ENCODE measurements around the gene LTF.

The LTF gene

DNA sequence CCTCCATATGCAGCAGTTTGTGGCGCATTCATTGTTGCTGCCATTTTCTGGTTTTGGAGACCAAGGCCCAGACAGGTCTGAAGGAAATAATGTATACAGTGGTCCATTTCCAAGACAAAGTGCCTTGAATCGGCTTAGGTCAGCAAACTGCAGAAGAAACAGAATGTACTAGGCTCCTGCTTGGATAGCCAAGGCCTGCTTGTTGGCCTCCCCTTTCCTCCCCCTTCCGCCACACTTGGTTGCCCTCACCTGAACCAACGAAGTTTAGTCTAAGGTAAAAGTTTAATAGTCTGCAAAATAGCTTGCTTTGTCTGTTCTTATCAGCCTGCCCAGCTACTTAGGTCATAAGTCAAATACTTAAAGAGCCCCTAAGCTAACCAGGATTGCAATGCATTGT lies 21.1 kb upstream of the LTF start:
- H3K9me2 ChIP-seq (replicated peaks; ENCODE audit: insufficient read depth, low read length) = no peaks in the 10 kb centered on the region
- no peaks in the 10 kb centered on the region for H3F3A ChIP-seq (ENCODE audit: insufficient read depth, low read length)
- no peak for TF ChIP-seq EZH2 (optimal IDR thresholded peaks at IDR 0.05; ENCODE audit: low read depth, low read length)
- TF ChIP-seq, protein P1, sequence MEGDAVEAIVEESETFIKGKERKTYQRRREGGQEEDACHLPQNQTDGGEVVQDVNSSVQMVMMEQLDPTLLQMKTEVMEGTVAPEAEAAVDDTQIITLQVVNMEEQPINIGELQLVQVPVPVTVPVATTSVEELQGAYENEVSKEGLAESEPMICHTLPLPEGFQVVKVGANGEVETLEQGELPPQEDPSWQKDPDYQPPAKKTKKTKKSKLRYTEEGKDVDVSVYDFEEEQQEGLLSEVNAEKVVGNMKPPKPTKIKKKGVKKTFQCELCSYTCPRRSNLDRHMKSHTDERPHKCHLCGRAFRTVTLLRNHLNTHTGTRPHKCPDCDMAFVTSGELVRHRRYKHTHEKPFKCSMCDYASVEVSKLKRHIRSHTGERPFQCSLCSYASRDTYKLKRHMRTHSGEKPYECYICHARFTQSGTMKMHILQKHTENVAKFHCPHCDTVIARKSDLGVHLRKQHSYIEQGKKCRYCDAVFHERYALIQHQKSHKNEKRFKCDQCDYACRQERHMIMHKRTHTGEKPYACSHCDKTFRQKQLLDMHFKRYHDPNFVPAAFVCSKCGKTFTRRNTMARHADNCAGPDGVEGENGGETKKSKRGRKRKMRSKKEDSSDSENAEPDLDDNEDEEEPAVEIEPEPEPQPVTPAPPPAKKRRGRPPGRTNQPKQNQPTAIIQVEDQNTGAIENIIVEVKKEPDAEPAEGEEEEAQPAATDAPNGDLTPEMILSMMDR (IDR thresholded peaks at IDR 0.05; ENCODE audit: low read length) = no peak
- no peak for TF ChIP-seq EZH2phosphoT487 (IDR thresholded peaks at IDR 0.05; ENCODE audit: low read length)
- H3K4me3 ChIP-seq (ENCODE audit: low read length) = no peak overlapping the region
- H3K27ac ChIP-seq (ENCODE audit: low read length) = no peak overlapping the region
- H3K4me2 ChIP-seq (ENCODE audit: low read depth, low read length) = no peak overlapping the region
- H4K20me1 ChIP-seq (ENCODE audit: insufficient read depth, low read length) = no peaks in the 10 kb centered on the region
- no peak overlapping the region for H3K9ac ChIP-seq (ENCODE audit: low read length)
- no peak overlapping the region for H2AFZ ChIP-seq (ENCODE audit: low read length)
- no peaks in the 10 kb centered on the region for H3K79me2 ChIP-seq (ENCODE audit: low read length)
- no peak for DNase-seq
- no peaks in the 10 kb centered on the region for H3K9me3 ChIP-seq (replicated peaks; ENCODE audit: insufficient read depth, low read length)
- no peaks in the 10 kb centered on the region for H3K27me3 ChIP-seq (replicated peaks; ENCODE audit: insufficient read depth, low read length)
- peaks cover 9% of the 10 kb centered on the region for H3K4me1 ChIP-seq (ENCODE audit: low read length)
- H3K36me3 ChIP-seq (replicated peaks; ENCODE audit: insufficient read depth, low read length) = no peaks in the 10 kb centered on the region

DNA sequence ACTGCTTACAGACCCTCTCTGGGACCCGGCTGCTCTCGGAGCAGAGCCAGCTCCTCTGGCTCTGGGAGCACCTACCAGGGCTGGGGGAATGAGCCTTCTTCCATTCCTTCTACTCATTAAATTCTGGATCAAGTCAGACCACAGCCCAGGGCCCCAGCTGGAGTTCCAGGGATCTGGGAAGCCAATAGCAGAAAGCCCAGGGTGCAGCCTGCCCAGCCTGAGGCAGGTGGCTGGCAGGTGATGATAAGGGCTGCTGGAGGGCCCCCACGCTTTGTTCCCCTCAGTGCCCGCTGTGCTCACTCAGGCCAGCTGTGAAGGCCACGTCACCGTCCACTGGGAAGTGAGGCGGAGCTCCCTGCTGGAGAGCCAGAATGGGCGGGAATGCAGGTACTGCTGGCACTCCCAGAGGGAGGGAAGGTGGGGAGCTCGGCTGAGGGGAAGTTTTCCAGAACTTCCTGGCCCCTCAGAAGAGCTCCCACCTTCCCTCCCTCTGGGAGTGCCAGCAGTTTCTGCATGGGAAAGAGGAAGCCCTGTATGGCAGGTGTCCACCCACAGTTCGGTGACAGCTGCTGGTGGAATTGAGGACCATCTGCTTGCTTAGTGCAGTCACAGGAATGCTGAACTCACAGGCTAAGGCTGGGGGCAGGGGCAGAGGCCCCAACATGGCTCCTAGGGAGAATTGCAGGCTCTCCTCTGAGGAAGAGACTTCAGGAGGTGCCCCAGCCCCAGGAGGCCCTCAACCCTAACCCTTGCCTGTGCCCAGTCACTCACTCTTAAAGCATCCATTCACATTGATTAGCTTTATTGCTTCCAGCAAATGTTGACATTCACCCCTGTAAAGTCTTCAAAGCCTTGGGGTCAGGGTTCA lies 20.4 kb upstream of the LTF start:
- no peak overlapping the region for H3K9ac ChIP-seq (ENCODE audit: low read length)
- H3K4me1 ChIP-seq (ENCODE audit: low read length) = peaks cover 9% of the 10 kb centered on the region

DNA sequence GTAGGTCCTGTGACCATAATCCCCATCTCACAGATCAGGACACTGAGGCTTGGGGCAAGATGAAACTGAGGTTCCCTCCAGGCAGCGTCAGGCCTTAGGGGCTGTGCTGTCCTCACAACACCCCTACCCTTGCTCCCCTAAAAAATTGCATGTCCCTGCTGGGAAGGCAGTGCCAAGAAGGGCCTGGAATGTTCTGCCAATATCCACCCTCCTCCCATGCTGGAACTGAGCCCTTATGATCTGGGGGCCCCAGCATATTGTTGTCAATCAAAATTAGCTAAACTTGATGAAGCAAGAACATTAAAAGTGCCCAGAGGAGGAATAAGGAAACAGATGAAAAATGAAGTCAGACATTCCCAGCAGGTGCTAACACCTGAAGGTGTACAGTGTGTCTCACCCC lies 19.7 kb upstream of the LTF start:
- H2AFZ ChIP-seq (ENCODE audit: low read length) = no peak overlapping the region
- no peak overlapping the region for H3K9ac ChIP-seq (ENCODE audit: low read length)
- H3K36me3 ChIP-seq (replicated peaks; ENCODE audit: insufficient read depth, low read length) = no peaks in the 10 kb centered on the region
- H3K27me3 ChIP-seq (replicated peaks; ENCODE audit: insufficient read depth, low read length) = no peaks in the 10 kb centered on the region
- TF ChIP-seq EZH2phosphoT487 (IDR thresholded peaks at IDR 0.05; ENCODE audit: low read length) = no peak
- TF ChIP-seq EZH2 (optimal IDR thresholded peaks at IDR 0.05; ENCODE audit: low read depth, low read length) = no peak
- TF ChIP-seq, protein P1 (IDR thresholded peaks at IDR 0.05; ENCODE audit: low read length) = no peak
- no peaks in the 10 kb centered on the region for H4K20me1 ChIP-seq (ENCODE audit: insufficient read depth, low read length)
- no peak for DNase-seq
- peaks cover 6% of the 10 kb centered on the region for H3K4me1 ChIP-seq (ENCODE audit: low read length)
- no peaks in the 10 kb centered on the region for H3K9me2 ChIP-seq (replicated peaks; ENCODE audit: insufficient read depth, low read length)
- H3K79me2 ChIP-seq (ENCODE audit: low read length) = no peaks in the 10 kb centered on the region
- H3K27ac ChIP-seq (ENCODE audit: low read length) = no peak overlapping the region
- H3K4me2 ChIP-seq (ENCODE audit: low read depth, low read length) = no peak overlapping the region
- H3K9me3 ChIP-seq (replicated peaks; ENCODE audit: insufficient read depth, low read length) = no peaks in the 10 kb centered on the region
- no peak overlapping the region for H3K4me3 ChIP-seq (ENCODE audit: low read length)
- no peaks in the 10 kb centered on the region for H3F3A ChIP-seq (ENCODE audit: insufficient read depth, low read length)

More for the DNA sequence above, 20.4 kb upstream of the LTF start:
- TF ChIP-seq EZH2phosphoT487 (IDR thresholded peaks at IDR 0.05; ENCODE audit: low read length) (no peak), EZH2 (optimal IDR thresholded peaks at IDR 0.05; ENCODE audit: low read depth, low read length) (no peak)
- Histone ChIP-seq H3K9me3 (replicated peaks; ENCODE audit: insufficient read depth, low read length) (no peaks in the 10 kb centered on the region), H4K20me1 (ENCODE audit: insufficient read depth, low read length) (no peaks in the 10 kb centered on the region), H3K36me3 (replicated peaks; ENCODE audit: insufficient read depth, low read length) (no peaks in the 10 kb centered on the region), H3K4me3 (ENCODE audit: low read length) (no peak overlapping the region), H3K27ac (ENCODE audit: low read length) (no peak overlapping the region), H3F3A (ENCODE audit: insufficient read depth, low read length) (no peaks in the 10 kb centered on the region), H3K79me2 (ENCODE audit: low read length) (no peaks in the 10 kb centered on the region), H3K9me2 (replicated peaks; ENCODE audit: insufficient read depth, low read length) (no peaks in the 10 kb centered on the region), H2AFZ (ENCODE audit: low read length) (no peak overlapping the region), H3K27me3 (replicated peaks; ENCODE audit: insufficient read depth, low read length) (no peaks in the 10 kb centered on the region), H3K4me2 (ENCODE audit: low read depth, low read length) (no peak overlapping the region)
- DNase-seq = no peak

DNA sequence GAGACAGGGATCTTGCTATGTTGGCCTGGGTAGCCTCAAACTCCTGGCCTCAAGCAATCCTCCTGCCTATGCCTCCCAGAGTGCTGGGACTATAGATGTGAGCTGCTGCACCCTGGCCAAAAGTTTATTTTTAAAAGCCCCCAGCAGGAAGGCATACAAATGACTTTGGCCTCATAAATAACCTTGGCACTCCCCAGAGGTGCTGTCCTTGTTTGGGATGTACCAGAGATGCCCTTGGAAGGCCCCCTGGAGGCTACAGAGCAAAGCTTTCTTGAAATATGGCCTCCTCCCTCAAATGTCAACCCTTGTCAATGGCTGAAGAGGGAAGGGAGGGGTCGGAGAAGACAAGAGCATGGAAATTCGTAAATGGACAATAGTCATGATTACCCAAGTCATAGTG lies 19.1 kb upstream of the LTF start:
- H3K9me3 ChIP-seq (replicated peaks; ENCODE audit: insufficient read depth, low read length) = no peaks in the 10 kb centered on the region
- no peaks in the 10 kb centered on the region for H3F3A ChIP-seq (ENCODE audit: insufficient read depth, low read length)
- no peaks in the 10 kb centered on the region for H3K4me1 ChIP-seq (ENCODE audit: low read length)
- no peaks in the 10 kb centered on the region for H3K79me2 ChIP-seq (ENCODE audit: low read length)
- no peaks in the 10 kb centered on the region for H3K36me3 ChIP-seq (replicated peaks; ENCODE audit: insufficient read depth, low read length)
- H3K4me3 ChIP-seq (ENCODE audit: low read length) = no peak overlapping the region
- H3K4me2 ChIP-seq (ENCODE audit: low read depth, low read length) = no peak overlapping the region
- TF ChIP-seq, protein P1 (IDR thresholded peaks at IDR 0.05; ENCODE audit: low read length) = no peak; the same call in 1 of the 2 replicates
- no peak for TF ChIP-seq EZH2 (optimal IDR thresholded peaks at IDR 0.05; ENCODE audit: low read depth, low read length)
- no peak for TF ChIP-seq EZH2phosphoT487 (IDR thresholded peaks at IDR 0.05; ENCODE audit: low read length)
- H3K27ac ChIP-seq (ENCODE audit: low read length) = no peak overlapping the region
- H3K9me2 ChIP-seq (replicated peaks; ENCODE audit: insufficient read depth, low read length) = no peaks in the 10 kb centered on the region
- H4K20me1 ChIP-seq (ENCODE audit: insufficient read depth, low read length) = no peaks in the 10 kb centered on the region
- H3K27me3 ChIP-seq (replicated peaks; ENCODE audit: insufficient read depth, low read length) = no peaks in the 10 kb centered on the region
- H2AFZ ChIP-seq (ENCODE audit: low read length) = no peak overlapping the region
- no peak for DNase-seq
- H3K9ac ChIP-seq (ENCODE audit: low read length) = no peak overlapping the region
